GM19240 (cell line): ENCODE results near the gene NFIA.

Source experiments
- DNase-seq: peaks from one replicate; pipeline ENCODE4 v3.0.0; 2011; ENCODE audit warnings: low spot score; ENCODE audit not compliant: insufficient read length

Gene NFIA

DNA sequence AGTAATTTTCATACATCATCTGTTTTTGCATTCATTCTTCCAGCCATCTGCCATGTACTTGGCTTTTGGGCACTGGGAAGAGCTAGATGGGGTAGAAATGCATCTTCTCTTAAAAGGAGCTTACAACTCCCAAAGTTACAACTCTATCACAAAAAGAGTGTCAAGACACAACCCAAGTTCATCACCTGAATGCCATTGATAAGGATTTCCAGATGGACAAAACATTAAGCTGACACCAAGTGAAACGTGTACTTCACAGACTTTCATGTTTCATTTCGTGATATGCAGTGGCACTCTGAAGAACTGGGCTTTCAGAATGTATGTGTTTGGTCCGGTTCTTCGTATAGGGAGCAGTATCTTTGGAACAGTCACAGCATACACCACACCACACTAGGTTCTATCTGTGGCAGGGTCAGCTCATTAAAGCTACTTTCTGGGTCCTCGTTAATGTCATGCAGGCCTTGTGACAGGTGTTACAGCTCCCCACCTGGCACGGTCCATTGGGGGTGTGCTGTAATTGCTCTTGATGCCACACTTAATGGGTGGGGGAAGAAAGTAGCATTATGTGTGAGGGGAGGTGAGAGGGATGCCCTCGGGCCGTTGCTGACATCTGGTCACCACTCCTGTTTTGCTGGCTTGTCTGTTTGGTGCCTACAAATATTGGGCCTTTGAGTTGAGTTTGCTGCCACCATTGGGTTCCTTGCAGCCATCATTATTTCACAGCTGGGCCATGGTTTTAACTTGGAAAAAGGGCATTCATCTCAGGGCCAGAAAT, 164.9 kb downstream of the NFIA start:
- no peak for DNase-seq

DNA sequence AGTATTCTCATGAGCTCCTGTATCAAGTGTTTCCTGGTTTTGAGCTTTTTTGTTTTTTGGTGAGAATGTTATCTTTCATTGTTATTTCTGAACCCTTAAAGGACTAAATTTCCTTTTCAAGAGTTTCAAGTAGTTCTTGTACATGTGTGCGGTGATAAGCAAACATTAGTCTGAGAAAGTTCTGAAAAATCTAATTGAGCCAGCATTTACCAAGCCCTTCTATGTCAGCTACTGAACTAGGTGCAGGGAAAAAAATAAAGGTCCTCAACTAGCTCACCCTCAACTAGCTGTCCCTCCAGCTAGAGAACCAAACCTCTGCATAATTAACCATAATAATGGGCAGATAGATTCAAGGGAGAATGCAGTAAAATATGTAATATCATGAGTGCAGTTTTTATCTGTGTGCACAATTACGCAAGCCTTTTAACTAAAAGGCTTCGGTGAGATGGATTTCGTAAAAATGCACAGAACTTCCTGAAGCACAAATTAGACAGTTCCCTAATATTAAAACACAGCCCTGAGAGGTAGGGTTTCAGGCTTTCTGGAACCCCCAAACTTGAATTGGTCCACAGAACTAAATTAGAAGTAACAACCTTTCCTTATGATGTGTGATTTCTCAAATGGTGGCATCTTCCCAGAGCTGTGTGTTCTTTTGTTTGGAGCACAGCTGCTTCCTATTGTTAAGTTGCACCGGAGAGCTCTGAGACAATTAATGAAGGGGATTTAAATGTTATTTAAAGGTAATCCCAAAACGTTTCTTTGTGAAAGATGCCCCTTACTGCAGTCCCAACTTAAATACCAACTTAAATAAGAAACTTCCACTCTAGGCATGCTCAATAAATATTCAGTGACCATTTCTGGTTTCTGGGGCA, 165.8 kb downstream of the NFIA start:
- DNase-seq: no peak

DNA sequence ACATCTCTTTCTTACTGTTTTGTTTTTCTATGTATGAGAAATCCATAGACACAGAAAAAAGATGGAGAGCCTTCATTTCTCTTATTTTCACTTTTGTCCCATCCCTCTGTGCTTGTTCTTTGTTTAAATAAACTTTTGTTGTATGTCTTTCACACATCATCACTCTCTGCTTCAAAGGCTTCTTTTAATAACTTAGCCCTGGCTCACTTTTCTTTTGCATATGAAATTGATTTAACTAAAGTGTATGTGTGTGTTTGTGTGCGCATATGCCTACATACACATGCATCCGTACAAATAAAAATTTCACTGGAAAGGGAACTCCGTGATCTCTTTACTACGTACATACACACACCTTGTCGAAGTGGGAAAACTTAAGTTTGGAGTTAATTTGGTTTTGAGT, 168.6 kb downstream of the NFIA start:
- no peak for DNase-seq

- no peak for DNase-seq
Measured at GRCh38 chr1:61253059-61253735, 170.8 kb downstream of the NFIA start.

- DNase-seq: no peak
Measured at GRCh38 chr1:61253912-61254633, 171.7 kb downstream of the NFIA start.

DNA sequence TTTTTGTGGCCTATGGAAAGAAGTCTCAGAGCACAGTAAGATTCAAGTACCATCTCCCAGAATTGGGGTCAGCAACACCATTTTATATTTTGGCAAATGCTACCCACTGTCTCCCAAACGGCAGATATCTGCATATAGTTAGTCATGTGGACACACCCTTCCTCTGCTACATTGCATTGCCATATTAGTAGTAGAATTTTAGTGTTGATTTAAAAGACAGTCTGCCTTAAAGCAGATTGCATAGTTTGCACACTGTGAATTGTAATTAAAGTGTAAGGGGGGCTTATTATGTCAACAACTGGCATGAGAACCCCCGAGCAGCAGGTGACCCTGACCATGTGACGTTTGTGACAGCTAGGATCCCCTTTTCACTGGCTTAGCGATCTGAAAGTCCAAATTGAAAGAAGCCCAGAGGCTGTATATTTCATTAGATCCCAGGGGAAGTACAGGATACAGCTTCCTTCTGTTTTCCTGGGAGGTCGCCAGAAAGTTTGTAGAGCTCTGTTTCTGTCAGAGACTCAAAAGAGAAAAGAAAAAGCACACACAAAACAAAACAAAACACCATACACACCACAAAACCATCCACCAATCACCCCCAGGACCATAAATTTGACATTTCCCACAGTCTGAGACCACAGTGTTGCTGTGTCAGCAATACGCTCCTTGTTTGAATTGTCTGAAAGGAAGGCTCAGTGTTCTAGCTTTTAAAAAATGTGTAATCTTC, 172.4 kb downstream of the NFIA start:
- DNase-seq: no peak

GRCh38 chr1:61255358-61255703, 173.0 kb downstream of the NFIA start:
- no peak for DNase-seq

- no peak for DNase-seq
Measured at GRCh38 chr1:61259379-61260148, 177.2 kb downstream of the NFIA start.

DNA sequence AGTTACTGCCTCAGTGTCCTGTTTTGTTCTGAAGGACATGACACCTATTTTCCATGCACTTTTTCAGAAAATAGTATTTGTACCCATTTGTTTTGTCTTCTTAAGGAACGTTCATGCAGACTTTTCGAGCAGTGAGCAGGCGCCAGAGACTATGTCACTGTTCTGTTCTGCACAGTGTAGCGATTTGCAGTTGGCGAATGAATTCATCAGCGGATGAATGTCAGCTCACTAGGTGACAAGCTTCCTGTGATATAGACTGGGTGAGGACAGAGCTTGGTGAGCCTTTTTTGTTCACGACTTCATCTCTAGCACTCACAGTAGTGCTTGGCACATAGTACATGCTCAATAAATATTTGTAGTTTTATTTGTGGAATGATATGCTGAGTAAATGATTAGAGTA, 177.8 kb downstream of the NFIA start:
- DNase-seq: no peak

DNA sequence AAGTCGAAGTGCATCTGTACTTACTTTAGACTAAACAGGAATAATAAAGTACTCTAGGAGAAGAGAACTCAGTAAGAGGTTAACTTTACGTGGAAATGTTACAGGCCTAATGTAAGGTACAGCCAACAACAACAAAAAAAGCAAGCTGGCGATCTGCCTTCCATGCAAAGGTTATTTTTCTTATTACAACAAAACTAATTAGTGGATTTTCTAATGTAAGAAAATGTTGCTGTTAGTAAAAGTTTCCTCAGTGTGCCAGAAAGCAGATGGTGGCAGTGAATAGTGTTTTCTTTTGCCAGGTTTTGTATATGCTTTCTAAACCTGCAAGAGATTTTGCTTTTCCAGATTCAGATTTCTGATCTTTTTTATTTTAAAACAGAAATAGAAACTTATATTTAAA, 179.2 kb downstream of the NFIA start:
- no peak for DNase-seq

DNA sequence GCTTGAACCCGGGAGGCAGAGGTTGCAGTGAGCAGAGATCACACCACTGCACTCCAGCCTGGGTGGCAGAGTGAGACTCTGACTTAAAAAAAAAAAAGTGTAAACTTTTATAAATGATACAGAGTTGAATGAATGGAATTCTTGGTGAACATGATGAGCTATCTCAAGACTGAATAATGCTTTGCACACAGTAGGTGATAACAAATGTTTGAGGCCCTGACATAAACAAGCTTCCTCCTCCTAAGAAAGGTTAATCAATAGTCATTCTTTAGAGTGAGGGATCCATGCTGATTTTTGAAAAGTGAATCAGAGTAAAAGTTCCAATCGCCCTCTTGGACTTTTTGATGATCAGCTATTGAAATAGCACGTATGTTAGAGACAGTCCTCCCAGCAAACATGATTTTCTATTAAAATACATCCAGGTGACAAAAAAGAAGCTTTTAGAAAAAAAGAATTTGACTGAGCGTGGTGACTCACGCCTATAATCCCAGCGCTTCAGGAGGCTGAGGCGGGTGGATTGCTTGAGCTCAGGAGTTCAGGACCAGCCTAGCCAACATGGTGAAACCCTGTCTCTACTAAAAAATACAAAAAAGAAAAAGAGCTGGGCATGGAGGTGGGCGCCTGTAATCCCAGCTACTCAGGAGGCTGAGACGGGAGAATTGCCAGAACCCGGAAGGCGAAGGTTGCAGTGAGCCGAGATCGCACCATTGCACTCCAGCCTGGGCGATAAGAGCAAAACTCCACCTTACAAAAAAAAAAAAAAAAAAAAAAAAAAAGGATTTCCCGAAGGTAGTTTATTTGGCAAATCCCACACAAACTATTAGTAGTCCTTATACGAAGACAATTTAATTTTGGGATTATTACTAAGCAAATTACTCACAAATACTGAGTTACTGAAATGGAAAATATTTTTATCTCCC, 181.8 kb downstream of the NFIA start:
- DNase-seq: no peak

DNA sequence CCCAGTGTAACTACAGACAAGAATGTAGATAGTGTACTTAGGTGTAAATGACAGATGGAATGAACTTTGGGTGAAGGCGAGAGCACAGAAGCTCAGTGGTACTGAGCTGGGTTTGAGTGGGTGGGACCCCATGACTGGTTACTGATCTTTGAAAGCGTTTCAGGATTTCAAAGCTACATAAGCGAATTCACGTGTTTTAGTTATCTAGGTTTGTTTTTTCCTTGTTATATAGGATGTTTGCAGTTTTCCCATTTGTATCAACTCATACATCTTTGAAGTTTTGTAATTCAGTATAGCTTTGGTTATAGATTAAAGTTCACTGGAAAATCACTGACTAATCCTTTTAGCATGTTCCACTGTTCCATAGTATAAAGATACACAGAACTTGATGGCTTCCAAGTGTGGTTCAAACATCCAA, 182.5 kb downstream of the NFIA start:
- no peak for DNase-seq

GRCh38 chr1:61265665-61266064, 183.3 kb downstream of the NFIA start:
- no peak for DNase-seq

GRCh38 chr1:61266738-61267137, 184.4 kb downstream of the NFIA start:
- no peak for DNase-seq

GRCh38 chr1:61268546-61269240, 186.3 kb downstream of the NFIA start:
- no peak for DNase-seq

DNA sequence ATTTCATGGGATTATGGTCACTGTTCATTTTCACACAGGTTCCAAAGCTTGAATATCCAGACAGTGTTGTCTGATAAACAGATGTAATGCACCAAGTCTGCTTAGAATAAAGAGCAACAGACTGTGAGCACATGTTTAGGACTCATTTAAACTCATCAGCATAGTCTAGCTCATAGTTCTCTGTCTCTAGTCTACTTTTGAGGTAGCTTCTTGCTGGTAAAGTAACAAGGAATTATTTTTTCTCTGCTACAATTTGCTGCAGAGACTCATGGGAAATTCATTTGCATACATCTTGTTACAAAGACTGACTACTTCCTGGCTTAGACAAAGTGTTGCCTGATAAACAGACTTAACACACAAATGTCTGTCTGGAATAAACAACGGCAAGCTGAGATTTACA, 187.2 kb downstream of the NFIA start:
- no peak for DNase-seq

DNA sequence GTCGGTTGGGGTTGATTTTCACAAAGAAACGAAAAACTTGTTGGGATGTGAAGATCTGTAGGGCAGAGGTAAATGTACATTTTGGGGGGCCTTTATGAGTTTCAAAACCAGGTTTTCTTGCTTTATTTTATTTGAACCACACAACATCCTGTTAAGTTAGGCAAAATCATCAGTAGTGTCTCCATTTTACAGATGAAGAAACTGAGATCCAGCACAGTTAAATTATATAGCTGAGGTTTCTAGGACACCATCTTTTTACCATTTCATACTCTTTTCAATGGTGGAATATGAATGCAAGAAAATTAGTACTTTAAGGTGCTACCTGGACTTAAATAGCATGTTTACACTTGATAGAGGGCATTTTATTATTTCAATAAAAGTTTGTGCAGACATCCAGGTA, 187.7 kb downstream of the NFIA start:
- no peak for DNase-seq

GRCh38 chr1:61270761-61271411, 188.5 kb downstream of the NFIA start:
- no peak for DNase-seq
